Prostate gland (tissue), 2 donors: ENCODE results near the gene BOK. TPM values are rescaled to one million over a fixed set of nuclear protein-coding genes. Genes with fewer than 3 reads are reported as not detected.
"Not testable (repeated sequence)": the region's sequence is repeated elsewhere in the genome, so short reads cannot be mapped to it uniquely, and the experiment has no call there.

ENCODE experiments used
- DNase-seq: peaks from one replicate; pipeline ENCODE4 v3.0.0-alpha.2; 2019; ENCODE audit warnings: low spot score
- H3K27ac ChIP-seq, 2 donors: fragments of 200-600 bp; sonication (generic); 2 replicates each; pipeline ENCODE4 v1.5.1; 2017 to 2019
- H3K27me3 ChIP-seq: fragments of 200-600 bp; sonication (generic); replicated peaks from 2 replicates; pipeline ENCODE4 v1.5.1; 2019; ENCODE audit not compliant: insufficient read depth
- H3K36me3 ChIP-seq, 2 donors: fragments of 200-600 bp; sonication (generic); 1 replicate in 1 of 2; 2 replicates in 1 of 2; pipeline versions ENCODE4 v1.5.1 to v1.8.1; 2017 to 2019
- H3K4me1 ChIP-seq: fragments of 200-600 bp; sonication (generic); replicated peaks from 2 replicates; pipeline ENCODE4 v1.5.1; 2019
- H3K4me3 ChIP-seq, 2 donors: fragments of 200-600 bp; sonication (generic); 2 replicates each; pipeline ENCODE4 v1.5.1; 2017 to 2019
- H3K9me3 ChIP-seq: fragments of 200-600 bp; sonication (generic); 2 replicates; pipeline ENCODE4 v1.5.1; 2017
- CTCF ChIP-seq, 4 experiments: fragments of 200-600 bp in 2 of 4; fragments of 450-650 bp in 2 of 4; sonication (generic) in 2 of 4; IDR thresholded peaks; 1 replicate in 3 of 4; 2 replicates in 1 of 4; pipeline ENCODE4 v1.5.1; 2016 to 2019; ENCODE audit warnings: antibody characterized with exemption in 4 of 4, mild to moderate bottlenecking in 2 of 4, moderate library complexity in 2 of 4
- POLR2A ChIP-seq: fragments of 450-650 bp; IDR thresholded peaks from one replicate; pipeline ENCODE4 v1.6.1; 2016; ENCODE audit warnings: antibody characterized with exemption, mild to moderate bottlenecking
- POLR2AphosphoS5 ChIP-seq: sonication (generic); formaldehyde crosslinking; IDR thresholded peaks from one replicate; pipeline ENCODE4 v1.6.1; 2017; ENCODE audit warnings: antibody characterized with exemption
- WGBS: methylation state at CpG from one replicate; pipeline ENCODE4 v1.1.5; 2018; 5-methylcytosine and 5-hydroxymethylcytosine counted together
- intact Hi-C: fragments of 100-400 bp; cut with DNase I; formaldehyde crosslinking; loops from one replicate; pipeline ENCODE4 v1.14.2; 2022
- total RNA-seq, 2 donors: library from RNA; depleted of rRNA; stranded (reverse); fragments of >200 nt; gene quantifications; one replicate each; pipeline ENCODE4 v1.1.0, GENCODE V29; 2016

Gene BOK
- total RNA-seq, 2 donors from 2014 or later = 58.3 to 91.6 TPM

GRCh38 chr2:241566468-241566867 lies 7.9 kb downstream of the BOK start:
- H3K27ac ChIP-seq = no peak overlapping the region
- H3K27me3 ChIP-seq = no peaks in the 10 kb centered on the region
- WGBS = 76% methylated on average over 7 of the region's 7 CpGs
- intact Hi-C loops = no loop called here
- H3K4me3 ChIP-seq = no peak overlapping the region
- TF ChIP-seq POLR2AphosphoS5 = no peak
- no peak for TF ChIP-seq CTCF (IDR thresholded peaks at IDR 0.05)
- no peak for TF ChIP-seq POLR2A
- no peak for DNase-seq
- H3K36me3 ChIP-seq = no peaks in the 10 kb centered on the region
- no peaks in the 10 kb centered on the region for H3K9me3 ChIP-seq
- peaks cover 32% of the 10 kb centered on the region for H3K4me1 ChIP-seq

- intact Hi-C loops, H3K36me3 ChIP-seq, DNase-seq, H3K27me3 ChIP-seq, H3K9me3 ChIP-seq, H3K27ac ChIP-seq, H3K4me3 ChIP-seq: not testable (repeated sequence)
- WGBS = 94% methylated on average over 15 of the region's 15 CpGs
- H3K4me1 ChIP-seq = peaks cover 28% of the 10 kb centered on the region
Measured at GRCh38 chr2:241567266-241567665, 8.7 kb downstream of the BOK start.

- TF ChIP-seq POLR2AphosphoS5 = no peak
- TF ChIP-seq CTCF (IDR thresholded peaks at IDR 0.05) = no peak
- TF ChIP-seq POLR2A = no peak
- H3K27ac ChIP-seq = no peak overlapping the region
- peaks cover 24% of the 10 kb centered on the region for H3K4me1 ChIP-seq
- H3K9me3 ChIP-seq = no peaks in the 10 kb centered on the region
- intact Hi-C loops = no loop called here
- H3K4me3 ChIP-seq = no peak overlapping the region
- no peaks in the 10 kb centered on the region for H3K27me3 ChIP-seq
- DNase-seq = no peak
- no peaks in the 10 kb centered on the region for H3K36me3 ChIP-seq
- WGBS = 90% methylated on average over 8 of the region's 8 CpGs
Measured at GRCh38 chr2:241567776-241568175, 9.2 kb downstream of the BOK start.

GRCh38 chr2:241568726-241569125 lies 10.2 kb downstream of the BOK start:
- no peak overlapping the region for H3K27ac ChIP-seq
- no peaks in the 10 kb centered on the region for H3K36me3 ChIP-seq
- DNase-seq = no peak
- WGBS = 58% methylated on average over 4 of the region's 4 CpGs
- TF ChIP-seq POLR2AphosphoS5 = no peak
- TF ChIP-seq CTCF (IDR thresholded peaks at IDR 0.05) = no peak
- TF ChIP-seq POLR2A = no peak
- no peak overlapping the region for H3K4me3 ChIP-seq
- intact Hi-C loops = no loop called here
- H3K4me1 ChIP-seq = peaks cover 17% of the 10 kb centered on the region
- H3K9me3 ChIP-seq = no peaks in the 10 kb centered on the region
- H3K27me3 ChIP-seq = no peaks in the 10 kb centered on the region

- Histone ChIP-seq H3K27me3 (no peaks in the 10 kb centered on the region), H3K4me1 (peaks cover 5% of the 10 kb centered on the region), H3K4me3 (no peak overlapping the region), H3K9me3 (no peaks in the 10 kb centered on the region), H3K27ac (no peak overlapping the region), H3K36me3 (no peaks in the 10 kb centered on the region)
- no peak for DNase-seq
- TF ChIP-seq POLR2AphosphoS5 = no peak
- TF ChIP-seq POLR2A = no peak
- no peak for TF ChIP-seq CTCF (IDR thresholded peaks at IDR 0.05)
- 92% methylated on average over 23 of the region's 23 CpGs for WGBS
- intact Hi-C loops = no loop called here
Measured at GRCh38 chr2:241569831-241570281, 11.3 kb downstream of the BOK start.
